Measurements from ENCODE around the gene CENATAC. TPM values are rescaled to one million over a fixed set of nuclear protein-coding genes. Genes with fewer than 3 reads are reported as not detected.

Gene CENATAC
- total and polyA plus RNA-seq, 9 of the 15 experiments (the other 6 are each of a cell fraction or from before 2014, with no cell fraction given) = 2.4 to 25.5 (median 13.7) TPM

- no peak for TF ChIP-seq RERE (CRISPR knock-in tag; IDR thresholded peaks at IDR 0.05; ENCODE audit: borderline replicate concordance)
- TF ChIP-seq NCOA6 (IDR thresholded peaks at IDR 0.05) = no peak
- TF ChIP-seq ZNF354B (CRISPR knock-in tag; IDR thresholded peaks at IDR 0.05) = no peak
- no peak for TF ChIP-seq GTF3C2 (IDR thresholded peaks at IDR 0.05; ENCODE audit: borderline replicate concordance, extremely low read depth, insufficient read length)
- no peak for TF ChIP-seq KLF10 (CRISPR knock-in tag; IDR thresholded peaks at IDR 0.05)
- no peak for TF ChIP-seq ZNF77 (CRISPR knock-in tag; IDR thresholded peaks at IDR 0.05)
- TF ChIP-seq ZNF263 (CRISPR knock-in tag; IDR thresholded peaks at IDR 0.05; ENCODE audit: borderline replicate concordance) = 0 out of 2 replicates have a peak, but pooled peaks have one; percentile 23
- no peak for TF ChIP-seq ZFPM2 (CRISPR knock-in tag; IDR thresholded peaks at IDR 0.05)
- 0 out of 2 replicates have a peak, but pooled peaks have one; percentile 28 for TF ChIP-seq ZNF324 (CRISPR knock-in tag; IDR thresholded peaks at IDR 0.05)
- TF ChIP-seq ZNF778 (CRISPR knock-in tag; IDR thresholded peaks at IDR 0.05) = no peak
- TF ChIP-seq HDAC6 (IDR thresholded peaks at IDR 0.05; ENCODE audit: low read depth, low read length) = no peak
- TF ChIP-seq RBM25 (IDR thresholded peaks at IDR 0.05; ENCODE audit: low read depth, low read length, severe bottlenecking) = no peak
- TF ChIP-seq E2F4 (CRISPR knock-in tag; IDR thresholded peaks at IDR 0.05; ENCODE audit: low read depth) = no peak
- no peak for TF ChIP-seq POLR2AphosphoS2 (IDR thresholded peaks at IDR 0.05; ENCODE audit: low read length)
- no peak for TF ChIP-seq MYBL2 (IDR thresholded peaks at IDR 0.05; ENCODE audit: low read depth)
- TF ChIP-seq MYBL2 (CRISPR knock-in tag; IDR thresholded peaks at IDR 0.05; ENCODE audit: borderline replicate concordance) = no peak
- TF ChIP-seq RBFOX2 (IDR thresholded peaks at IDR 0.05; ENCODE audit: low read depth, low read length) = no peak
- peak; percentile 50; the same call in 1 of the 2 replicates for TF ChIP-seq SP1 (CRISPR knock-in tag; IDR thresholded peaks at IDR 0.05)
- TF ChIP-seq YBX1 (IDR thresholded peaks at IDR 0.05) = no peak
Observed at GRCh38 chr11:119056421-119056999, 58.6 kb downstream of the CENATAC start (continued).
